Smooth muscle cell (in vitro differentiated cells): ENCODE data around the gene PKD1L1. TPM values are rescaled to one million over a fixed set of nuclear protein-coding genes. Genes with fewer than 3 reads are reported as not detected.

ENCODE experiments used
- DNase-seq: peaks from one replicate; lab custom pipeline; 2025; ENCODE audit not compliant: unreplicated experiment; lab: John Stamatoyannopoulos, UW
- H2AFZ ChIP-seq: fragments of 200-600 bp; sonication (generic); 2 replicates; pipeline ENCODE4 v1.6.0; 2016; ENCODE audit warnings: antibody characterized with exemption, low read depth, mild to moderate bottlenecking
- H3F3A ChIP-seq: fragments of 200-600 bp; sonication (generic); 2 replicates; pipeline ENCODE4 v1.6.0; 2017; ENCODE audit warnings: antibody characterized with exemption, low read depth
- H3K27ac ChIP-seq: fragments of 200-600 bp; sonication (generic); 2 replicates; pipeline ENCODE4 v1.5.1; 2016; ENCODE audit warnings: low read depth, mild to moderate bottlenecking
- H3K27me3 ChIP-seq: fragments of 200-600 bp; sonication (generic); 2 replicates; pipeline ENCODE4 v1.6.1; 2016; ENCODE audit warnings: low read depth, mild to moderate bottlenecking
- H3K36me3 ChIP-seq: fragments of 200-600 bp; sonication (generic); 2 replicates; pipeline ENCODE4 v1.5.1; 2016; ENCODE audit warnings: low read depth
- H3K4me1 ChIP-seq: fragments of 200-600 bp; sonication (generic); 2 replicates; pipeline ENCODE4 v1.5.1; 2016; ENCODE audit warnings: low read depth
- H3K4me2 ChIP-seq: fragments of 200-600 bp; sonication (generic); 2 replicates; pipeline ENCODE4 v1.6.0; 2016; ENCODE audit warnings: mild to moderate bottlenecking
- H3K4me3 ChIP-seq: fragments of 200-600 bp; sonication (generic); 2 replicates; pipeline ENCODE4 v1.5.1; 2016; ENCODE audit warnings: mild to moderate bottlenecking
- H3K79me2 ChIP-seq: fragments of 200-600 bp; sonication (generic); 2 replicates; pipeline ENCODE4 v1.6.0; 2016; ENCODE audit warnings: low read depth, mild to moderate bottlenecking
- H3K9ac ChIP-seq: fragments of 200-600 bp; sonication (generic); 2 replicates; pipeline ENCODE4 v1.6.0; 2016; ENCODE audit warnings: low read depth
- H3K9me3 ChIP-seq: fragments of 200-600 bp; sonication (generic); replicated peaks from 2 replicates; pipeline ENCODE4 v1.5.1; 2016; ENCODE audit warnings: low read depth
- H4K20me1 ChIP-seq: fragments of 200-600 bp; sonication (generic); 2 replicates; pipeline ENCODE4 v1.6.0; 2016; ENCODE audit warnings: low read depth
- WGBS: methylation state at CpG from one replicate; pipeline ENCODE4 v1.1.7; 2016; ENCODE audit warnings: low lambda C conversion rate; 5-methylcytosine and 5-hydroxymethylcytosine counted together
- polyA plus RNA-seq: library from polyadenylated mRNA; unstranded; fragments of >200 nt; fragmentation: Nextera tagmentation; extraction: Ambion mirVana; gene quantifications from 2 replicates; pipeline ENCODE4 v1.2.1, GENCODE V29; 2016
- total RNA-seq: library from RNA; depleted of rRNA; stranded (reverse); fragments of >200 nt; gene quantifications from 2 replicates; pipeline ENCODE4 v1.2.3, GENCODE V29; 2014
- TF ChIP-seq, protein P1 (sequence below): fragments of 200-600 bp; sonication (generic); IDR thresholded peaks from 2 replicates; pipeline ENCODE4 v1.5.1; 2017; ENCODE audit warnings: borderline replicate concordance, mild to moderate bottlenecking, antibody characterized with exemption; ENCODE audit not compliant: insufficient read depth, poor library complexity, severe bottlenecking

PKD1L1 gene
- total and polyA plus RNA-seq, 2 experiments from 2014 or later, result 0.04 to 0.06 TPM

DNA sequence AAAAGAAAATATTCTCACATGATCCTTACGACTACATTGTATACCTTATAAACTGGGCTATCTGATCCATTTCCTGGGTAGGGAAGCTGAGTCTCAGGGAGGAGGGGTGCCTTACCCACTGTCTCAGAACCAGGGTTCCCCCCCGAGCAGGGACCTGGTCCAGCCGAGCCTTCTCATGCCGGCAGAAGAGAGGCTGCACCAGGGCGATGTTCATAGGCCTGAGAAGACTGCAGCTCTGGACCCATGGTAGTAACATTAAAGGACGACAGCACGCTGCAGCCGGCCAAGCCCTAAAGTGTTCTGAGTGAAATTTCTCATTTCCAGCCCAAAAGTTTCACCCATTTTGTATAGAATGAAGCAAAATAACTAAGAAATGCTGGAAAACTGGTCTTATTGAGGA is 203.4 kb downstream of the PKD1L1 start:
- peaks cover 5% of the 10 kb centered on the region for H3K4me1 ChIP-seq
- TF ChIP-seq, protein P1, sequence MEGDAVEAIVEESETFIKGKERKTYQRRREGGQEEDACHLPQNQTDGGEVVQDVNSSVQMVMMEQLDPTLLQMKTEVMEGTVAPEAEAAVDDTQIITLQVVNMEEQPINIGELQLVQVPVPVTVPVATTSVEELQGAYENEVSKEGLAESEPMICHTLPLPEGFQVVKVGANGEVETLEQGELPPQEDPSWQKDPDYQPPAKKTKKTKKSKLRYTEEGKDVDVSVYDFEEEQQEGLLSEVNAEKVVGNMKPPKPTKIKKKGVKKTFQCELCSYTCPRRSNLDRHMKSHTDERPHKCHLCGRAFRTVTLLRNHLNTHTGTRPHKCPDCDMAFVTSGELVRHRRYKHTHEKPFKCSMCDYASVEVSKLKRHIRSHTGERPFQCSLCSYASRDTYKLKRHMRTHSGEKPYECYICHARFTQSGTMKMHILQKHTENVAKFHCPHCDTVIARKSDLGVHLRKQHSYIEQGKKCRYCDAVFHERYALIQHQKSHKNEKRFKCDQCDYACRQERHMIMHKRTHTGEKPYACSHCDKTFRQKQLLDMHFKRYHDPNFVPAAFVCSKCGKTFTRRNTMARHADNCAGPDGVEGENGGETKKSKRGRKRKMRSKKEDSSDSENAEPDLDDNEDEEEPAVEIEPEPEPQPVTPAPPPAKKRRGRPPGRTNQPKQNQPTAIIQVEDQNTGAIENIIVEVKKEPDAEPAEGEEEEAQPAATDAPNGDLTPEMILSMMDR, result no peak
- H3K36me3 ChIP-seq, result no peaks in the 10 kb centered on the region
- H4K20me1 ChIP-seq, result no peaks in the 10 kb centered on the region
- no peak overlapping the region for H3K4me3 ChIP-seq
- H3K79me2 ChIP-seq, result no peaks in the 10 kb centered on the region
- H3F3A ChIP-seq, result no peaks in the 10 kb centered on the region
- no peaks in the 10 kb centered on the region for H3K9me3 ChIP-seq
- no peak for DNase-seq
- no peak overlapping the region for H3K4me2 ChIP-seq
- H3K27me3 ChIP-seq, result no peaks in the 10 kb centered on the region
- no peak overlapping the region for H2AFZ ChIP-seq
- no peak overlapping the region for H3K9ac ChIP-seq
- 95% methylated on average over 8 of the region's 8 CpGs for WGBS
- no peak overlapping the region for H3K27ac ChIP-seq

DNA sequence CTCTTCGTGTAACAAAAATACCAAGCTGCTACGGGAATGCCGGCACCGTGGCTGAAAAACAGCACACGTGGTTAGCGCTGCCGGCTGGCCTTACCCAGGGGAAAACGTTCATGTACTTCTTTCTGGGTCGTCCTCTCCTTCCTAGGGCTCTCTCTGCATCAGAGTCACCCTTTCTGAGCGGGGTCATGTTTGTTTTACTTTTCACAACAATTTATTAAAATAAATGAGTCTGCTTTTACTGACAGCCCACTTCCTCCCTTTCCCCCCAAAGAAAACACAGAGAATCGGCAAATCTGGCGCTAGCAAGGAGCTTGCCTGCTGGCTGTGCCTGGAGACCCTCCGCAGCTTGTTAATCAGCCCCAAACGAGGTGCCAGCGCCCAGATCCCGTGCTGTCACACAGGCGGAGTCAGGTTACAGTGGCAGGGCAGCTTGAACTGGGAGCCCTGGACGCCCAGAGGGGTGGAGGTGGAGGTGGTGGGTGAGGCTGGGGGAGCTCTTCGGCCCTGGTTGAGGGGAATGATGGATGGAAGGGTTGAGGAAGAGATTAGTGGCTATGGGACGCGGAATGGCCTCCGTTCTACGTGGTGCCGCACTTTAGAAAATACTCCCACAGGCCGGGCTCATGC is 204.2 kb downstream of the PKD1L1 start:
- Histone ChIP-seq H3K36me3 (no peaks in the 10 kb centered on the region), H4K20me1 (no peaks in the 10 kb centered on the region), H3K27me3 (no peaks in the 10 kb centered on the region), H3K9ac (no peak overlapping the region), H3K4me1 (peaks cover 11% of the 10 kb centered on the region), H3K27ac (no peak overlapping the region), H3K4me2 (peak overlapping the region; percentile 3), H3K9me3 (no peaks in the 10 kb centered on the region), H2AFZ (peak overlapping the region; percentile 81), H3F3A (no peaks in the 10 kb centered on the region), H3K79me2 (no peaks in the 10 kb centered on the region), H3K4me3 (no peak overlapping the region)
- DNase-seq, result no peak
- TF ChIP-seq, protein P1, result no peak
- 61% methylated on average over 20 of the region's 25 CpGs for WGBS

- no peak overlapping the region for H2AFZ ChIP-seq
- H3K9ac ChIP-seq, result no peak overlapping the region
- peaks cover 11% of the 10 kb centered on the region for H3K4me1 ChIP-seq
- DNase-seq, result no peak
- TF ChIP-seq, protein P1, result no peak
- no peaks in the 10 kb centered on the region for H3K27me3 ChIP-seq
- no peak overlapping the region for H3K4me3 ChIP-seq
- H3F3A ChIP-seq, result no peaks in the 10 kb centered on the region
- H3K4me2 ChIP-seq, result no peak overlapping the region
- 80% methylated on average over 6 of the region's 6 CpGs for WGBS
- H3K36me3 ChIP-seq, result no peaks in the 10 kb centered on the region
- H3K9me3 ChIP-seq, result no peaks in the 10 kb centered on the region
- no peaks in the 10 kb centered on the region for H4K20me1 ChIP-seq
- no peak overlapping the region for H3K27ac ChIP-seq
- H3K79me2 ChIP-seq, result no peaks in the 10 kb centered on the region
Observed at GRCh38 chr7:47741984-47742383, 206.3 kb downstream of the PKD1L1 start.

GRCh38 chr7:47739891-47740290 is 208.4 kb downstream of the PKD1L1 start:
- no peaks in the 10 kb centered on the region for H3F3A ChIP-seq
- TF ChIP-seq, protein P1, result no peak
- DNase-seq, result no peak
- no peaks in the 10 kb centered on the region for H3K27me3 ChIP-seq
- 62% methylated on average over 8 of the region's 8 CpGs for WGBS
- no peaks in the 10 kb centered on the region for H4K20me1 ChIP-seq
- no peak overlapping the region for H3K4me3 ChIP-seq
- H2AFZ ChIP-seq, result no peak overlapping the region
- no peaks in the 10 kb centered on the region for H3K36me3 ChIP-seq
- no peaks in the 10 kb centered on the region for H3K79me2 ChIP-seq
- H3K4me2 ChIP-seq, result no peak overlapping the region
- no peak overlapping the region for H3K27ac ChIP-seq
- H3K4me1 ChIP-seq, result peaks cover 11% of the 10 kb centered on the region
- H3K9me3 ChIP-seq, result no peaks in the 10 kb centered on the region
- H3K9ac ChIP-seq, result no peak overlapping the region
